B cell (primary cell): ENCODE measurements around the gene FXYD7. TPM values are rescaled to one million over a fixed set of nuclear protein-coding genes. Genes with fewer than 3 reads are reported as not detected.
A peak's percentile ranks its signal among the peaks of the same experiment; 100 is the strongest.

Source experiments
- ATAC-seq: fragments of 200-7000 bp; cut with Tn5 transposase; one replicate; pipeline ENCODE4 v1.10.0; 2021; ENCODE audit warnings: low read depth, mild to moderate bottlenecking, moderate number of reproducible peaks, moderate library complexity
- CTCF ChIA-PET: fragments of 350-600 bp; sonication (Branson Sonifier 250); formaldehyde crosslinking; loops from one replicate; lab custom pipeline; 2021; ENCODE audit warnings: antibody characterized with exemption, inconsistent platforms; lab: Charles Lee
- POLR2A ChIA-PET: fragments of 350-600 bp; sonication (Branson Sonifier 250); formaldehyde crosslinking; loops from one replicate; lab custom pipeline; 2021; ENCODE audit warnings: antibody characterized with exemption; lab: Charles Lee
- DNase-seq: peaks from one replicate; pipeline ENCODE4 v3.0.0; 2013
- H2AFZ ChIP-seq: 2 replicates; pipeline ENCODE4 v1.6.1; 2012; ENCODE audit warnings: mild to moderate bottlenecking, low read depth, low read length; ENCODE audit not compliant: insufficient read depth, poor library complexity, severe bottlenecking
- H3K27ac ChIP-seq, 2 donors: 1 replicate in 1 of 2; 2 replicates in 1 of 2; pipeline ENCODE4 v1.5.1; 2012 to 2013; ENCODE audit warnings: low read length in 2 of 2, mild to moderate bottlenecking in 2 of 2, moderate library complexity in 1 of 2
- H3K27me3 ChIP-seq, 4 experiments: fragments of 200-600 bp in 1 of 4; sonication (generic) in 1 of 4; replicated peaks in 1 of 4; 1 replicate in 2 of 4; 2 replicates in 2 of 4; pipeline versions ENCODE4 v1.6.1 to v1.7.0; 2013 to 2016; ENCODE audit warnings: low read length in 3 of 4, mild to moderate bottlenecking in 2 of 4, mixed read lengths in 1 of 4, moderate library complexity in 1 of 4; ENCODE audit not compliant: insufficient read depth in 4 of 4, control insufficient read depth in 3 of 4; ENCODE audit errors: control extremely low read depth in 1 of 4
- H3K36me3 ChIP-seq, 2 experiments: replicated peaks in 1 of 2; 1 replicate in 1 of 2; 2 replicates in 1 of 2; pipeline versions ENCODE4 v1.6.1 to v1.7.1; 2013; ENCODE audit warnings: low read length in 1 of 2; ENCODE audit not compliant: insufficient read depth in 2 of 2, control insufficient read depth in 1 of 2; ENCODE audit errors: control extremely low read depth in 1 of 2, extremely low read depth in 1 of 2
- H3K4me1 ChIP-seq, 2 donors: fragments of 200-600 bp in 1 of 2; sonication (generic) in 1 of 2; 1 replicate in 1 of 2; 2 replicates in 1 of 2; pipeline versions ENCODE4 v1.5.1 to v1.6.1; 2013 to 2017; ENCODE audit warnings: low read length in 2 of 2; ENCODE audit not compliant: control insufficient read depth in 2 of 2, insufficient read depth in 2 of 2
- H3K4me2 ChIP-seq: replicated peaks from 2 replicates; pipeline ENCODE3; 2012; ENCODE audit warnings: mild to moderate bottlenecking, low read depth, low read length; ENCODE audit not compliant: poor library complexity, severe bottlenecking
- H3K4me3 ChIP-seq, 5 experiments: fragments of 200-600 bp in 1 of 5; sonication (generic) in 1 of 5; 1 replicate in 3 of 5; 2 replicates in 2 of 5; pipeline versions ENCODE4 v1.5.1 to v1.7.0; 2011 to 2016; ENCODE audit warnings: low read length in 4 of 5, mild to moderate bottlenecking in 4 of 5, low read depth in 2 of 5, control low read depth in 1 of 5, moderate library complexity in 1 of 5; ENCODE audit not compliant: insufficient read depth in 1 of 5; ENCODE audit errors: control extremely low read depth in 1 of 5, extremely low read depth in 1 of 5
- H3K79me2 ChIP-seq: fragments of 200-600 bp; sonication (generic); one replicate; pipeline ENCODE4 v1.6.0; 2016; ENCODE audit warnings: low read length; ENCODE audit not compliant: control insufficient read depth, insufficient read depth
- H3K9ac ChIP-seq: fragments of 200-600 bp; sonication (generic); 2 replicates; pipeline ENCODE4 v1.6.1; 2017; ENCODE audit warnings: mild to moderate bottlenecking, low read length, moderate library complexity
- H3K9me3 ChIP-seq, 3 donors: one replicate each; pipeline versions ENCODE4 v1.6.1 to v1.7.1; 2013; ENCODE audit warnings: low read length in 2 of 3; ENCODE audit not compliant: control insufficient read depth in 2 of 3, insufficient read depth in 1 of 3; ENCODE audit errors: control extremely low read depth in 1 of 3
- H4K20me1 ChIP-seq: 2 replicates; pipeline ENCODE4 v1.6.0; 2012; ENCODE audit warnings: mild to moderate bottlenecking, low read length; ENCODE audit not compliant: insufficient read depth, control insufficient read depth, poor library complexity, severe bottlenecking
- H3K27ac Mint-ChIP-seq: one replicate; pipeline ENCODE4 v1.8.0; 2021; ENCODE audit warnings: mixed read lengths
- H3K27me3 Mint-ChIP-seq: one replicate; pipeline ENCODE4 v1.8.0; 2021; ENCODE audit warnings: mixed read lengths
- H3K4me1 Mint-ChIP-seq: one replicate; pipeline ENCODE4 v1.8.0; 2021; ENCODE audit warnings: mixed read lengths
- H3K4me3 Mint-ChIP-seq: one replicate; pipeline ENCODE4 v1.8.0; 2021; ENCODE audit warnings: mixed read lengths
- H3K9me3 Mint-ChIP-seq: one replicate; pipeline ENCODE4 v1.8.0; 2022; ENCODE audit warnings: mixed read lengths; ENCODE audit not compliant: insufficient read depth
- CTCF ChIP-seq: fragments of 200-600 bp; IDR thresholded peaks from one replicate; pipeline ENCODE4 v1.8.0; 2022; ENCODE audit warnings: antibody characterized with exemption, mild to moderate bottlenecking
- EZH2 ChIP-seq: IDR thresholded peaks from 2 replicates; pipeline ENCODE4 v1.6.1; 2012; ENCODE audit warnings: borderline replicate concordance, low read depth, mild to moderate bottlenecking, moderate library complexity, low read length; ENCODE audit not compliant: insufficient read depth, poor library complexity, severe bottlenecking
- WGBS: methylation state at CpG from one replicate; pipeline ENCODE4 v1.1.5; 2013; ENCODE audit warnings: missing lambda C conversion rate; ENCODE audit not compliant: insufficient coverage; 5-methylcytosine and 5-hydroxymethylcytosine counted together
- intact Hi-C: fragments of 100-400 bp; cut with micrococcal nuclease; formaldehyde crosslinking; loops from one replicate; pipeline ENCODE4 v1.10.0; 2022
- polyA plus RNA-seq: library from polyadenylated mRNA; depleted of rRNA; stranded (reverse); fragments of >200 nt; gene quantifications from 2 replicates; pipeline ENCODE4 v1.2.3, GENCODE V29; 2012
- total RNA-seq, 2 donors: library from RNA; stranded (reverse); fragments of 120-200 nt in 1 of 2; gene quantifications; 1 replicate in 1 of 2; 2 replicates in 1 of 2; pipeline versions ENCODE4 v1.2.3 to v1.2.4, GENCODE V29; 2013 to 2022

FXYD7 gene
- total and polyA plus RNA-seq, 2 donors (not counting 1 experiment from before 2014, with no cell fraction given), result 3.8 to 27.4 TPM

- no peak overlapping the region for H2AFZ ChIP-seq
- H3K27ac Mint-ChIP-seq, result peak overlapping the region; percentile 44
- peaks cover 0 to 4% (median 0%) of the 10 kb centered on the region in 3 donors for H3K9me3 ChIP-seq
- ATAC-seq (no peak), DNase-seq (no peak)
- H3K4me1 Mint-ChIP-seq, result peaks cover 50% of the 10 kb centered on the region
- WGBS, result 96% methylated on average over 6 of the region's 7 CpGs
- ChIA-PET POLR2A (interaction anchor here (0.6 kb wide), 1 partner anchor 102 kb away, joined by 4 read pairs; no protein-coding TSS in a partner anchor), CTCF (interaction anchor here (1.5 to 1.9 kb wide), 2 partner anchors 20 to 50 kb away, joined by 4 to 6 read pairs; no protein-coding TSS in a partner anchor)
- H3K9me3 Mint-ChIP-seq, result no peaks in the 10 kb centered on the region
- H4K20me1 ChIP-seq, result peaks cover 35% of the 10 kb centered on the region
- peaks cover 20 to 25% of the 10 kb centered on the region in 2 donors for H3K4me1 ChIP-seq
- intact Hi-C loops, result loop anchor here (10.0 kb wide), 1 partner anchor 308 kb away; no protein-coding TSS in a partner anchor
- H3K9ac ChIP-seq, result no peak overlapping the region
- no peak overlapping the region for H3K27ac ChIP-seq
- H3K27me3 Mint-ChIP-seq, result no peaks in the 10 kb centered on the region
- H3K79me2 ChIP-seq, result peaks cover 52% of the 10 kb centered on the region
- H3K4me2 ChIP-seq, result peak overlapping the region; percentile 100
- H3K4me3 Mint-ChIP-seq, result peak overlapping the region; percentile 100
- TF ChIP-seq EZH2 (no peak), CTCF (no peak)
- H3K4me3 ChIP-seq, result no peak overlapping the region
- peaks cover 10 to 51% of the 10 kb centered on the region in 2 experiments for H3K36me3 ChIP-seq
- peaks cover 0 to 3% (median 0%) of the 10 kb centered on the region in 4 experiments for H3K27me3 ChIP-seq
Observed at GRCh38 chr19:35156673-35157014, 13.6 kb downstream of the FXYD7 start.

DNA sequence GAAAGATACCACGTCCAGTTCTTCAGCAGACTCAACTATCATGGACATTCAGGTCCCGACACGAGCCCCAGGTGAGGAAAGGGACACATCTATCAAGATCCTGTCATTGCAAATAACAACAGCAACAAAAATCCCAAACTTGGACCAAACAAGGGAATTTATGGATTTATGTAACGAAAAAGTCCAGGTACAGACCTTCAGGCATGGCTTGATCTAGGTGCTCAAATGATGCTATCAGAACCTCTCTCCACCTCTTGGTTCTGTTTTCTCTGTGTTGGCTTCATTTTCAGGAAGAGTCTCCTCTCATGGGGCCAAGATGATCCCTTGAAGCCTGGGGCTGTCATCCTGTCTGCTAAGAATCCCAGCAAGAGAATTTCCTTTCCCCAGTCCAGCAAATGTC is 14.4 kb downstream of the FXYD7 start:
- peaks cover 0 to 11% (median 6%) of the 10 kb centered on the region in 3 donors for H3K9me3 ChIP-seq
- peaks cover 12 to 59% of the 10 kb centered on the region in 2 experiments for H3K36me3 ChIP-seq
- Mint-ChIP-seq H3K9me3 (no peaks in the 10 kb centered on the region), H3K27ac (peak overlapping the region; percentile 46), H3K4me1 (peaks cover 46% of the 10 kb centered on the region), H3K27me3 (no peaks in the 10 kb centered on the region), H3K4me3 (peak overlapping the region; percentile 61)
- no peak overlapping the region for H2AFZ ChIP-seq
- 100% methylated on average over 3 of the region's 4 CpGs for WGBS
- intact Hi-C loops, result loop anchor here (10.0 kb wide), 1 partner anchor 307 kb away; no protein-coding TSS in a partner anchor
- no peak overlapping the region for H3K27ac ChIP-seq
- POLR2A ChIA-PET, result interaction anchor here (1.6 kb wide), 1 partner anchor 49 kb away, joined by 4 read pairs; no protein-coding TSS in a partner anchor
- H3K27me3 ChIP-seq, result peaks cover 0 to 3% (median 0%) of the 10 kb centered on the region in 4 experiments
- no peak for DNase-seq
- no peak overlapping the region for H3K4me2 ChIP-seq
- peaks cover 20 to 25% of the 10 kb centered on the region in 2 donors for H3K4me1 ChIP-seq
- peaks cover 52% of the 10 kb centered on the region for H3K79me2 ChIP-seq
- H3K9ac ChIP-seq, result no peak overlapping the region
- TF ChIP-seq CTCF, result no peak
- TF ChIP-seq EZH2, result no peak
- no peak for ATAC-seq
- CTCF ChIA-PET, result no interaction called here
- H3K4me3 ChIP-seq, result no peak overlapping the region
- H4K20me1 ChIP-seq, result peaks cover 43% of the 10 kb centered on the region
